Measurements from ENCODE around the gene CASS4.
"Not testable (repeated sequence)": the region's sequence is repeated elsewhere in the genome, so short reads cannot be mapped to it uniquely, and the experiment has no call there.

The CASS4 gene

DNA sequence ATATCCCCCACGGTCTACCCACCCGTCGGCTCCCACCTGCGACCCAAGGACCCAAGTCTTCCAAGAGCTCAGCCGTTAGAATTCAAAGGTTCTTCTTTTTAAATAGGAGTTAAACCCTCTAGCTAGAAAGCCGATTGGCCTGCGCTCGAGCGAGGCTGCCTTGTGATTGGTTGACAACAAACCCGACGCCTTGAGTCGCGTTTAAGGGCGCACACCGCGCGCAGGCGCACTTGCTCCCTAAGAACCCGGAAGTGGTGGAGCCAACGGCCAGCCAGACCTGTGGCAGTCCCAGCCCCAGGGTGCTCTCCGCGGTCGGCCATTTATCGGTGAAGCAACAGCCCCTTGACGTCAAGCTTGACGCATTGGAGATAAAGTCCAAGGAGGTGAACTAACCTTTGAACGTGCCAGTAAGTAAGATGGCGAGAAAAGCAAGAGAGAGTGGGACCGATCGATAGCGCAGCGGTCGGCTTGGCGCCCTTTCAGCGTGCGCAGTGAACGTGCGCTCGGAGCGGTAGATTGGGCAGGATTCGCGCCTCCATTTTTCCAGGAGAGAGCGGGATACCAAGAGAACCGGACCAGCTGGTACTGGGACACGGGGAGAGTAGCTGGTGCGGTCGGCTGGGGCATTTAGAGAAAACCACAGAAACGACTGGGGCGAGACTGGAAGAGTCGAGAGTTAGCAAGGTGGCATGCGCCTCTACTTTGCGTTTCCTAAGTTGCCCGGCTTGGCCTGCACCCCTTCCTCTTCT, 19.8 kb upstream of the CASS4 start, which contains the start of the genes AURKA and CSTF1:
Gene AURKA (minus strand): TSS at position 84 of the 749 bp plus-strand sequence. CDS start 4,018 bp downstream, outside the sequence.
Gene CSTF1 (plus strand): TSS at position 514 of the 749 bp plus-strand sequence. CDS start 2,908 bp downstream, outside the sequence.
- peak; percentile 98 for DNase-seq (ENCODE audit: low spot score)

DNA sequence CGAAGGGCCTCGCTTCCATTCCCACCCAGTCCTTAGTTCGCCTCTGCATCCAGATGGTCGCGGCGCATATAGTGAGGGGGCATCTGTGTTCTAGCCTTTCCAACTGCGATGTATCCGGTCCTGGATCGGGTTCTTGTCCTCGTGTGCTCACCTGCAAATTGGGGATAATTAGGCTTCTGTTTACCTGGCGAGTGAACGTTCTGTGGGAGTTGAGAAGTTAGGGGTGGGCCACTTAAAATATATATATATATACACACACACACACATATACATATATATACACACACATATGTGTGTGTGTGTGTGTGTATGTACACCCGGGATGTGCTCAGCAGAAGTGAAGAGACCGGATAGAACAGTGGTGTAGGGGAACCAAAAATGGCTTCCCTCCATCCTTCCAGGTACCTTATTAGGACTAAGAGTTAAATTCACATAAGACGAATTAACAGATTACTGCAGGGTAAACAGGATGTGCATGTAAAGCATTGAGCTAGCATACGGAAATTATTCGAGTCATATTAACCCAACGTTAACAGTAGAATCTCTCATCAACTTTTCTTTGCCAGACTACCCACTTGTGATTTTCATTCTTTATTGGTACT, 19.1 kb upstream of the CASS4 start:
- DNase-seq (ENCODE audit: low spot score) = no peak

GRCh38 chr20:56393653-56394052, 18.4 kb upstream of the CASS4 start:
- no peak for DNase-seq (ENCODE audit: low spot score)

DNA sequence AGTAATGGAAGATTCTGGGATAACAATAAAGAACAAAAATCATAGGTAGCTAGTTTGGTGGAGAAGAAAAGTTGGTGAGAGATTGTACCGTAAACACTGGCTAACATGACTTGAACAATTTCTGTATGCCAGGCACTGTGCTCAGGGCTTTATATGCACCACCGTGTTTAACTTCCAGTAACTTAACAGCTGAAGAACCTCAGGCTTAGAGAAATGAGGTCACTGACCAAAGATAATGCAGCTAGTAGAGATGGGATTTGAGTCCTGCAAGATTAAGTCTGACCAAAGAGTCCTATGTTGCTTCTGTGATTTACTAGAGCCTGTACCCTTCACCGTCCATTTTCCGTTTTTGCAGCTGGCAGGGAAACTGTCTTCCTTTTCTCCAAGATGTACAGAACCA, 16.9 kb upstream of the CASS4 start:
- DNase-seq (ENCODE audit: low spot score) = no peak

DNA sequence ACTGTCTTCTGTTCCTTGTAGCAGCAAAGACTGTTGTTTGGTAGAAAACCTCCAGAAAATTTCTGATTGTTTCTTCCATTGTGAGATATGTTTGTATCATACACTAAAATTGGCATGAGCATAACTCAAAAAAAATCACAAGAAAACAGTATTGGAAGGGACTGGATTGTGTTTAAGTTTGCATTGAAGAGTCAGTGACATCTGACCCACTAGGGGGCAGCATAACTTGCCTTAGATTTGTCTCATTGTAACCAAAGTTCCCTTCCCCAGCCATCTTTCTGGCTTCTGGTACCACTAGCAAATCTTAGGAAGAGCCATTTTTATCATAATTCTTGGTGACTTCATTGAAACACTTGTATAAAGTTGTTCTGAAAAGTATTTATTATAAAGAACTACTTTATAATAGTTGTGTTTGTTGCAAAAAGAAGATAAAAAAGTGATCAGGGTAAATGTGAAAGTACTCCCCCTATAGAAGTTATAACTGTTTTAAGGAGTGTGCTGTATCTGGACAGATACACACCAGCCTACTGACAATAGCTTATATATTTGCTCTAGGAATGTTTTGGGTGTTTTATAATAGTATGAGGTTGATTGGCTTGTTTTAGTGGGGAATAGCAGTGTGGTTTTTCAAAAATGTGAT, 11.9 kb upstream of the CASS4 start:
- no peak for DNase-seq (ENCODE audit: low spot score)

GRCh38 chr20:56403465-56403864, 8.6 kb upstream of the CASS4 start:
- DNase-seq (ENCODE audit: low spot score) = no peak

DNA sequence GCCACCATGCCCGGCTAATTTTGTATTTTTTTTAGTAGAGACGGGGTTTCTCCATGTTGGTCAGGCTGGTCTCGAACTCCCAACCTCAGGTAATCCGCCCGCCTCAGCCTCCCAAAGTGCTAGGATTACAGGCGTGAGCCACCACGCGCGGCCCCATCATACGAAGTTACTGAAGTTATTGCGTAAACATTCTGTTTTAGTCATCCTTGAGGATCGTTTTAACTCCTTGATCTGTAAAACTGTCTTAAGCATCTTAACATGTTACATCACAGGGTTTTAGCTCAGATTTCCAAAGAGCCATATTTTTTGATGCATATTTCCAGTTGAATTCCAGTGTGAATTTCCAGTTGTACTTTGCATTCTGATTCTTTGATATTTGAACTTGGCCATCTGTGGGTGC, 6.7 kb upstream of the CASS4 start:
- DNase-seq (ENCODE audit: low spot score) = not testable (repeated sequence)

DNA sequence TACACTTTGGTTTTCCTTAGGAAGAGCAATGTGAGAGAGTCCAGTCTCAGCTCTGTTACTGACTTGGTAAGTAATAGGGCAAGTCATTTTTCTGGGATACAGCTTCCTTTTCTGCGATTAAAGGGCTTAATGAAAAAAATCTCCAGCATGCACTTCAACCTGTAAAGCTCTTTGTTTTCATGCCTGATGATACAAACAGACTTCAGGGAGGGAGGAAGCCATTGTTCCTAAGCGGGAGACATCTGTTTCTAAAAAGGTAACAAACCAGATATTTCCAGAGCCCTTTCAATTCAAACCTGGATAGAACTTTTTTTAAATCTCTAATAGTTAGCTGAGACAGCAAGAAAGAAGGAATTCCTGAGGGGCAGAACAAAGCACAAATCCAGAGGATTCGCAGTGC, 5.2 kb upstream of the CASS4 start:
- DNase-seq (ENCODE audit: low spot score) = no peak

DNA sequence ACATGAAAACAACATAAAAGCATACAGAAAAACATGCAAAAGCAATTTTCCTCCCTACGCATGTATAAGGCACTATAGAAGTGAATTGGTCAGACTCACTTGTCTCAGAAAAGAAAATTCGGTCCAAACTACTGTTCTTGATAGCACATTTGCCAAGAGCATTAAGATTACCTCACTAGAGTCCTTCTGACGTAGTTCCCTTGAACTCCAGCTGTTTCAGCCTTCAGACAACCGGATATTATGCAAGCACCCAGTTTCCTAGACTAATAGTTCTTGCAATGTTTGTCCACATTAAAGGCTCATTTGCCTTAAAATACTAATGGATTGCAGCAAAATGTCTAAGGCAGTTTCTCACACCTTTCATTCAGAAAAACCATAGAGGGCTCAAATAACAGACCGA, 2.5 kb upstream of the CASS4 start:
- no peak for DNase-seq (ENCODE audit: low spot score)

GRCh38 chr20:56409956-56410355, 2.1 kb upstream of the CASS4 start:
- no peak for DNase-seq (ENCODE audit: low spot score)

DNA sequence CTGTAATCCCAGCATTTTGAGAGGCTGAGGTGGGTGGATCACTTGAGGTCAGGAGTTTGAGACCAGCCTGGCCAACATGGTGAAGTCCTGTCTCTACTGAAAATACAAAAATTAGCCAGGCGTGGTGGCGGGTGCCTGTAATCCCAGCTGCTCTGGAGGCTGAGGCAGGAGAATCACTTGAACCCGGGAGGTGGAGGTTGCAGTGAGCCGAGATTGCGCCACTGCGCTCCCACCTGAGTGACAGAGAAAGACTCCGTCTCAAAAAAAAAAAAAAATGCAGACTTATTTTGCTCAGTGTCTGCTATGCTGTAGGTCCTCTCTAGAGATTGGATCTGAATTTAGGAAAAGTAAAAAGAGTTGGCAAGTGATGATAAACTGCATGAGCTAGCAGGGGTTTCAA, 773 bp upstream of the CASS4 start:
- DNase-seq (ENCODE audit: low spot score) = not testable (repeated sequence)

DNA sequence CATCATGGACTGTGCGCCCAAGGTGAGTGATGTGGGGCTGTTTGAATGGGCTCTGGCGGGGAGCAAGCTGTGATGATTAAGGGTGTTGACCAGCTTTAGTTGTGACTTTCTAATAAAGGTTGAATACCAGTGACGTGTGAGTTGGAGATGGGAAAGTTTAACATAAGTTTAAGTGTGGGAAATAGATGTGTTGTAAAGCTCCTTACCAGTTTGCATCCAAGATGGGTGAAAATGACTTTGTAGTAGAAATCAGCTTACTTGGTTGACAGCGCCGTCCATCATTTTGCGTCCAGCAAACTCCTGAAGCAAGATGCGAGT, 372 bp downstream of the CASS4 start:
- DNase-seq (ENCODE audit: low spot score) = no peak

DNA sequence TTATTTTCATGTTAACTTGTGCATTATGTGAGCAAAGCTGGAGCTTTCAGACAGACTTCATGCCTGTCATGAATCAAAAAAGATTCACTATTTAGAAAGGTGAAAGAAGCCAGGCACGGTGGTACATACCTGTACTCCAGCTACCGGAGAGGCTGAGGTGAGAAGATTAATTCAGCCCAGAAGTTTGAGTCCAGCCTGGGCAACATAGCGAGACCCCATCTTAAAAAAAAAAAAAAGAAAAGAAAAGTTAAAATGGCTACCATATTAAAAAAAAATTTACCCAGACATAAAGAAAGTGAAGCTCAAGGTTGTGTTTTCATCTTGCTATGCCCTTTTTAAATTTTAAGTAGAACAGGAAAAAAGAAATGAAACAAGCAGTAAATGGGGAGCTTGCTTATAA, 889 bp downstream of the CASS4 start:
- no peak for DNase-seq (ENCODE audit: low spot score)

DNA sequence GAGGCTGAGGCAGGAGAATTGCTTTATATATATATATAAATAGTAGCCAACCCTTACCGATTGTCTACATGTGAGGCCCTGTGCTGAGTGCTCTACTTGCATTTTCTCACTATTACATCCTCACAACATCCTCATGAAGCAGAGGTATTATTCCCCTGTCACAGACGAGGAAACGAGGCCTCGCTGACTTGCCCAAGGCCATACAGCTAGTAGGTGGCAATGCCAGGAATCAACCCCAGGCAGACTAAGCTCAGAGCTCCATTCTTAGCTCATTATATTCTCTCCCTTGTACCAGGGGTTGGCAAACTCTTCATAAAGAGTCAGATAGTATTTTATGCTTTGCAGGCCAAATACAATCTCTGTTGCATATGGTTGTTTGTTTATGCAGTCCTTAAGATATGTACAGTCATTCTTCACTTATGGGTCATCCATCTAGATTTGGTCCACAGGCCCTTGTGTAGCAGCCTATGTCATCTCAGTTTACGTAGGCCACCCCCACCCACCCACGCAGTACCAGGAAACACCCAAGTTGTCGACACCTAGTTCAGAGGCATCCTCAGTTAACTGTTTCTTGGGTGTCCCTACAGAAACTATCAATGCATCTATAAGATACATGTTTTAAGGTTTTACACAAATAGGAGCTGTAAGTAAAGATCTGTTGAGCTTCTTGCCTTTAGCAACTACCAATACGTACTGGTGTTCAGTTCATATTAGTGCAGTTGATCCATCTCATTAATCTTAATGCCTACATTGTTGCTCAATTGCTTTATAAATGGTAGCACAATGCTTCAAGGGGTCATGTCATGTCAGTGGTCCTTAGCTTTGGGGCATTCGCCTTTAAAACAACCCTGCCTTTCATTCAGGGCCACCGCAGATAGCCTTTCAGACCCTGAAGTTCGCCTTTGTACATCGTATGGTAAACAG, 3.0 kb downstream of the CASS4 start:
- no peak for DNase-seq (ENCODE audit: low spot score)

- DNase-seq (ENCODE audit: low spot score) = no peak
Observed at GRCh38 chr20:56417402-56417801, 5.3 kb downstream of the CASS4 start.

DNA sequence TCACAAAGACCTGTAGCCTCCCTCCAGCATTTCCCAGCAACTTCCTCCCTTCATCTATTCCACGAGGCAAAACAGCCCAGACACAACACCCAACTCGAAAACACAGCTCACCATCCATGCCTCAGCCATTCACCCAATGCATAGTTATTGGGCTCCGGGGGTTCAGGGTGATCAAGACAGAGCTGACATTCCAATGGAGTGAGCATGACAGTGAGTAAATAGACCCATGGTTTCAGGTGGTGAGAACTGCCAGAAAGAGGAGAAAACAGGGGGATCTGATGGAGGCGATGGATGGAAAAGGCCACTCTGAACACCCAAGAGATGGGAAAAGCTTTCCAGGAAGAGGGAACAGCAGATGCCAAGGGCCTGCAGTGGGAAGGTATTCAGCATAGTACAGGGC, 5.9 kb downstream of the CASS4 start:
- DNase-seq (ENCODE audit: low spot score) = no peak

DNA sequence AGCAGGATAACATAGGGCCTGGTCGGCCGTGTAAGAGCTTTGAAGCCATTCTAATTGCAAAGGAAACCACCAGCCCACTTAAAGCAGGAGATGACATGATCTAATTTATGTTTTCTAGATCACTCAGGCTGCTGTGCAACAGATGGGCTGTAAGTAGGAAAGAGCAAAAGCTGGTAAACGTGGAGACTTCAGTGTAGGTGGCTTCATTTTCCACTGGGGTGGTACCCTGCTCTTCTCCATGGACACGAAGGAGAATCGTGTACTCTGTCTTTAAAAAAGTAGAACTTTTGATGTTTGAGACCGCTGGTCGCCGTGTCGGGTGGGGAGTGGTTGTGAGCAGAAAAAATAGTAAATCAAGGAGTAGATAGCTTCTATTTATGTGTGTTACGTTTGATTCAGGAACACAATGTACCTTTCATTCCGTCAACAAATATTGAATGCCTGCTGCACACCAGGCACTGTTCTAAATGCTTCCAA, 6.4 kb downstream of the CASS4 start:
- no peak for DNase-seq (ENCODE audit: low spot score)

DNA sequence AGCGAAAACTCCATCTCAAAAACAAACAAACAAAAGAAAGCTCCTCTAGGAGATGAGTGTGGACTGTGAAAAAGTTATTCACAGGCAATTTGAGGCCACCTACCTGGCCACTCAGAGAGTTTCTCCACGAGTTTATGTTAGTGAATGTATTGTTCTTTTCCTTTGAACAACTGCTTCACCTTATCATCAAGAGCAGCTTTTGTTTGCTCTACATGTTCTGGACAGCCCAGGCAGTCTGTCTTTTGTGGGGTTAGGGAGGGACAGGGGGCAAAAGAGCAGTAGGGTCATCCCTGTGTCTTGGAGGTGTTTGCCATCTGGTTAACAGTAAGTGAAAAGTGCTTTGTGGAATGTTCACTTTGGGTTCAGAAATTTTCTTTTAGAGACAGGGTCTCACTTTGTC, 8.0 kb downstream of the CASS4 start:
- DNase-seq (ENCODE audit: low spot score) = no peak

DNA sequence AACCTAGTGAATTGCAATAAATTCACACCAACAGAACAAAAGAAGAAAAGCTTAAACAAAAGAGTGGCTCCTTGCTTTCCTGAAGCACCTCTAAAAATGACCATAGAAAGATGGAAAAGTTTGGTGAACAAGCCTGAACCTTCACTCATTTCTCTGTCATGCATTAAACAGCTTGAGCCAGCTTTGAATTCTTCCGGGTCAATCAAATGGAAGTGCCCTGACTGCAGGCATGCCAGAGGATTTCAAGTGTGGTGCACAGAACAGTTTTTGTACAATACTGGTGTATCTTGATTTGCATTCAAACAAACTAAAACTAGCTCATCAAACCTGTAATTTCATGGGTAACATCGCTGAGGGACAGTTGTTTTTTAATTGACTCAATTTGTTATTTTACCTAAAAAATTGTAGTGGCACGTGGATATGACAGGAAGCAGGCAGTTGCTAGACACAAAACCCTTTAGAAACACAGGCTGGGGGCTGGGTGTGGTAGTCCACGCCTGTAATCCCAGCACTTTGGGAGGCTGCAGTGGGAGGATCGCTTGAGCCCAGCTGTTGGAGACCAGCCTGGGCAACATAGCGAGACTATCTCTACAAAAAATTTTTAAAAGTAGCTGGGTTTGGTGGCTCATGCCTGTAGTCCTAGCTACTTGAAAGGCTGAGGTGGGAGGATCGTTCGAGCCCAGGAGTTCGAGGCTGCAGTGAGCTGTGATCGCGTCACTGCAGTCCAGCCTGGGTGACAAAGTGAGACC, 9.1 kb downstream of the CASS4 start:
- DNase-seq (ENCODE audit: low spot score) = no peak

DNA sequence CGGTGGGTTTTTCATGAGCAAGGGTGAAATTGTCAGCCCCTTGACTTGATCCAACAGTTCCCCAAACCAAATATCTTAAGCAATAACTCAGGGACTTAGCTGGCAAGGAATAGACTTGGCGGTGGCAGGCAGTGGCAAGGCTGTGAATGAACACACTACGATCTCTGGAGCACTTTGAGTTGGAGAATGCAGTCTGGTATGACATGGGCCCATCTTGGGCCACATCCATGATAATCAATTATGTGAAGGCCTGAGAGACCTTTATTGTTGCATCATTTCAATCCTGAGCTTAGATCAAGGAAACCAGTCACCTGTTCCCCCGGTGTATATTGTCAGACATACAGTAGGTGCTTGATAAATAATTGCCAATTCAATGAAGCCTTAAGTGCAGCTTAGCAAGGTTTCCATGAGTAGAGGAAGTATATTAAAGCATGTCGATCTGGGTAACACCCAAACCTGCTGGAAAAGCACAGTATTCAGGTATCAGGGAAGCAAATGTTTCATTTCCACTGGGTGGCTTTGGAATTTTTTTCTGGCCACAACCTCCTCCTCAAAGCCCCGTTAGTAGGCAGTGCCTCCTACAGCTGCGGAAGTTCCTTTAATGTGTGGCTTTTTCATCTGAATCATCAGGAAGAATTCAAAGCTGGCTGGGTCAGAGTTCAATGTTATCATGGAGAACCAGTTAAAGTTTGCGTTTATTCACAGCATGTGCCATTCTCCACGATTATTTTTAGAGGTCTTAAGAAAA, 10.2 kb downstream of the CASS4 start:
- no peak for DNase-seq (ENCODE audit: low spot score)

GRCh38 chr20:56422824-56423189, 10.7 kb downstream of the CASS4 start:
- no peak for DNase-seq (ENCODE audit: low spot score)
